Hematopoietic multipotent progenitor cell treated with erythropoietin and hydrocortisone succinate and interleukin-3 and kit ligand, for 6 days (in vitro differentiated cells): ENCODE measurements around the gene ATL1.
A peak's percentile ranks its signal among the peaks of the same experiment; 100 is the strongest.
"Not testable (repeated sequence)": the region's sequence is repeated elsewhere in the genome, so short reads cannot be mapped to it uniquely, and the experiment has no call there.

Source experiments
- DNase-seq: peaks from one replicate; pipeline ENCODE4 v3.0.0-alpha.2; 2015

The ATL1 gene

DNA sequence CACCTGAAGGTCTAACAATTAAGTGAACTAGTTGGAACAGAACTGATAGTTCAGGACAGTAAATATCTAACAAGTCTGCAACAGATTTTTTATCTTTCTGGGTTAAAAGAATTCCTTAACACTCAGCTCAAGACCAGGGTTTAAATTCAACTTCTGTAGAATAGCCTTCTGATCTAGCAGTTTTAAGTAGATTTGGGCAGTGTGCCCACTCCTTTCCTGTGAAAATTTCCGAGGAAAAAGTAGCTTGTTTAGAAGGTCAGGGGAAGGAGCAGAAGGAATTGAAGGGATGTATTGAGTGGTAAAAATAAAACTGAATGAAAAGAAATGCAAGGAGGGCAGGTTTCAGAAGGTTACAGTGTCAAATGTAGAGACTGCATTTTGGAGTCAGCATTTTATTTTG, 45.8 kb downstream of the ATL1 start:
- DNase-seq, result no peak

DNA sequence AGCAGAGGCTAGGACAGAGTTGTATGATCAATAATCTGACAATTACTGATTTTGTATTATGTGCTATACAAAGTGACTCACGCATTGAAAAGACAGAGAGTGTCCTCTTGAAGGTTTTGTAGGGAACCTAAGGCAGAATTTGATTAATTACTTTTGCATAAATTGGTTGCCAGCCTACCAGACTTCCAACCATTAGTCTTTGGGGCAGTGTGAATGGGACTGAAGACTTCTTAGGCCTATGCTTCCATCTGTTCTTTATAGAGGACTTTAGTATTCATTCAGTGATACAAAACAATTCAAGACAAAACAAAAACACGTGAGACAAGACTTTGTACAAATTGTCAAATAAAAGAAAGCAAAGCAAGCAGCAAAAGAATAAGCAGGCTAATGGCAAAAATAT, 46.5 kb downstream of the ATL1 start:
- no peak for DNase-seq

DNA sequence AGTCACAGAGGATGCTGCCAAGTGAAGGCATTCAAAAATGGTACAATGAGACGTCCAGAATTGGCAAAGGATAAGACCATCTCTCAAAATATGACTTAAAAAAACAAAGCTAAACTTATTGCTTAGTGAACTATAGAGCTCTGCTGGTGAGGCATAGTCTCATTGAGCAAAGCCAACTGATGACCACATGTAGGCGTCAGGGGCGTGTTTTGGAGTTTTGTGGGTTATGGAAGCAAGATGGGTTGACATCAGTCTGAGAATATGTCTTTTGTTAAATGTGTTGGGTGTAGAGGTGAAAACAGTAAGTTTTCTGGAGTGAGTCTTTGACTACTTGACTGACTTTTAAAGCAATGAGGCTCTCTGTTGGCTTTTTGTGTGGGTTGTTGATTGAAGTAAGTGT, 47.2 kb downstream of the ATL1 start:
- no peak for DNase-seq

DNA sequence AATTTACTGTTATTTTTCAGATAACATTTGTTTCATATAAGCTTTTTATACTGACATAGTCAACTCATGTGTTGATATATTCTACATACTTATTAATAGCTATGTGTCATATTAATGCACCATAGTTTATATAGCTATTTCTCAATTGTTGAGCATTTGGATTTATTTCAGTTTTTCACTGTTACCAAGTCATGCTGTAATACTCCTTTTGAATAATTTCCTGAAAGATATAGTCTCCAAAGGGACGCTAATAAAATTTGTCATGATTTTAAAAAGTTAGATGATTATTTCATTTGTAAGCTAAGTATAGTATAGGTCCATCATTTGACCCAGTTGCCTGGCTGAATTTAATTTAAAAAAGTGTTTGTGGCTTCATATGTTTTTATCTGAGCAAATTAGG, 47.8 kb downstream of the ATL1 start:
- no peak for DNase-seq

DNA sequence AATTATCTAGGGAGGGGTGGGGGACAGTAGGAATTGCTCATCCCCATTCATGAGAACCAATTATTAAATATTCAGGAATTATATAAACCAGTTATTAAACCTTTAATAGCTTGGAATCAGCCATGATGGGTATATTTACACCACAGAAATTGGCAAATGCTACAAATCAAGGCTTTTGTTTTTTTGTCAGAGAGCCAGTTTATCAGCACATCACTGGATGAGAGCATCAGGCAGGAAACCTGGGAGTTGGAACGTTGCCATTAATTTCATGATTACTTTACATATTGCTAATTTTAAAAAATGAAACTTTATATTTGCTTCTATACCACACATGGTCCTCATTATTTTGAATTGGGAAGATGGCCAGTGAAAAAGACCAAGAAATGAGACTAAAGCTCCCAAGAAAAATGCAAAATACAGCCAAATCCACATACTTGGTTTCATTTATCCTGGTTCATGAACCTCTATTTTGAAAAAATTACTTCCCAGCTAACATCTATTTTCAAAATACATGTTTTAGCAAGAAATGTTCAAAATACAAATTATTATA, 48.4 kb downstream of the ATL1 start:
- no peak for DNase-seq

DNA sequence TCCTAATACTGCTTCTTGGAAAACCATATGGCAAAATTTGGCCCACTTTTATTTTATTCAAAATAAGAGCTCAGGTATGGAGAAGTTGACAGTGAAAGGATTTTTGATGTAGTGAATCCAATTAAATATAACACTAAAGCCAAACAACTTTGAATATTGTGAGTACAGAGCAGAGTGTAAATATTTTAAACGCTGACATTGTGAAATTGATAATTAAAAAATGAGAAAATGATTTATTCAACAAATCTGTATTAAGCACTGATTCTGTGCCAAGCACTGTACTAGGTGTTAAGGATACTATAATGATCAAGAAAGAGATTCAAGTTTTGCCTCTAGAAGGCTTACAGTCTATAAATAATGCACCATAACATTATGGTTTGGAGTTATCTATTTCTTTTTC, 50.5 kb downstream of the ATL1 start:
- DNase-seq, result no peak

DNA sequence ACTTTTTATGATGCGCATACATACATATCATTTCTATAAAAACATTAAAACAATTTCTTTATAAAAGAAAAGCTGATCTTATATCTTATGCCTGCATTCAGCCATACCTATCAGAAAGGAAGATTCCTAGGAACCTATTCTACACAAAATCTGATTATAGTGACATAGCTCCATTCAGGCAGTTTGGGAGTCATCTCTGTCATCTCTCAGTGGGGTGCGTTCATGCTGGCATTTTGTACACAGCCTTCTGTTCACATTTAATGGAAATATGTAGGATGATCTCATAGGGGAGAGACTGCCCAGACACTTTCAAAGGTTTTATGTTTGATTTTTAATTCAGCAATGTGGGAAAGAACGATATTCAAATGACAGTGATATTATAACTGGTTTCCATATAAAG, 52.9 kb downstream of the ATL1 start:
- DNase-seq, result no peak

DNA sequence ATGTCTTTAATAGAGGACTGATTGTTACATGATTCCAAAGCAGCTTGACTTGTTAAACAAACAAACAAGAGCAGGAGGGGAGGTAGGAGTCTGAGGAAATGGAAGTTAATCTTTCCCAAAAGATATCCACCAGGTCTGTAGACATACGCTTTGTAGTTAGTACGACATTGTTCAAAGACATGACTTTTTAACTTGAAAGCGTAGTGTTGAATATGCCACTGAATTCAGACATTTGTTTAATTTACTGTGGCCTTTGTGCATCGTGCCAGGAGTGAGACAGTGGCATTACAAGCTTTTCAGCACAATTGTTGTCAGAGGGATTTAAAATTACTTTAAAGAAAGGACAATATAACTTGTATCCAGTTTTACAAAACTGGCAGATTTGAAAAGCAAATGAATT, 55.1 kb downstream of the ATL1 start:
- no peak for DNase-seq

DNA sequence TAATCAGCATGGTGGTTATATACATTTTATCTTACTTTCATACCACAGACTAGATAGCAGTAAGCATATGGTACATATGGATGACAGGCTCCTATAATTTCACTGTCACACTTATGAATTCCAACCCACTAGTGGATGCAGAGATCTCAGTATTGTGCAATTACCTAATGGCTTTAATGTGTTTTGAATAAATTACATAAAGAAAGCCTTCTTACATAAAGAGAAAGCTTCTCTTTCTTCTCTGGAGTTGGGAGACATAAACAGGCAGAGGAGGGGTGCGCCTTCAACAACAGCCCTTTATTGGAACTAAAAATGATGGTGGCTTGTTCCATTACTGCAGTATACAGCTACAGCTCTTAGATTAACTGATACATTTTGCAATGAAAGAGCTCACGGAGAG, 55.6 kb downstream of the ATL1 start:
- no peak for DNase-seq

DNA sequence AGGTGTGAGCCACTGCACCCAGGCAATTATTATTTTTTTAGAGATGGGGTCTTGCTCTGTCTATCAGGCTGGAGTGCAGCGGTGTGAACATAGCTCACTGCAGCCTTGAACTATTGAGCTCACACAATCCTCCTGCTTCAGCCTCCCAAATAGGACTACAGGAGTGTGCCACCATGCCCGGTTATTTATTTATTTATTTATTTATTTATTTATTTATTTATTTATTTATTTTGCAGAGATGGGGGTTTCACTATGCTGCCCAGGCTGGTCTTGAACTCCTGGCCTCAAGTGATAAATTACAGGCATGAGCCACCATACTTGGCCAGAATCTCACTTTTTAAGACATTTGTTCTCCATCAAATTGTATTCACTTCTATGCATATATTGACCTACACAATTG, 56.3 kb downstream of the ATL1 start:
- DNase-seq, result no peak

DNA sequence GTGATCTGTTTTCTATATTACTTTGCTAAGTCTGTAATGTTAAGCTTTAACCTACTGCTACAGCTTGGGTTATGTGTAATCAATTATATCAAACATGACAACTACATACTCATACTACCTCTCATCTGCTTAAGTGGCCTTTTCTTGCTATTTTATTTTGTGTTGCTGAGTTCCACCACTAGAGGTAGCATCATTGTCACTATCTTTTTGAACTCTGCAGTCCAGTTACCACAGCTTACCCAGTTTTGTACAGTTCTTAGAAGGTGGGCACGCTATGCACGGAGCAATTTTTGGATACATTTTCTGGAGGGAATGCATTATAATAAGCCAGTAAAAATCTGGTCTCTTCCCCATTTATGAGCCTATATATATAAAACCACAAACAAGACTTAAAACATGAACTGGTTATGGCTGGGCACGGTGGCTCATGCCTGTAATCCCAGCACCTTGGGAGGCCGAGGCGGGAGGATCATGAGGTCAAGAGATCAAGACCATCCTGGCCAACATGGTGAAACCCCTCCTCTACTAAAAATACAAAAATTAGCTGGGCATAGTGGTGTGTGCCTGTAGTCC, 59.7 kb downstream of the ATL1 start:
- peak; percentile 66 for DNase-seq

DNA sequence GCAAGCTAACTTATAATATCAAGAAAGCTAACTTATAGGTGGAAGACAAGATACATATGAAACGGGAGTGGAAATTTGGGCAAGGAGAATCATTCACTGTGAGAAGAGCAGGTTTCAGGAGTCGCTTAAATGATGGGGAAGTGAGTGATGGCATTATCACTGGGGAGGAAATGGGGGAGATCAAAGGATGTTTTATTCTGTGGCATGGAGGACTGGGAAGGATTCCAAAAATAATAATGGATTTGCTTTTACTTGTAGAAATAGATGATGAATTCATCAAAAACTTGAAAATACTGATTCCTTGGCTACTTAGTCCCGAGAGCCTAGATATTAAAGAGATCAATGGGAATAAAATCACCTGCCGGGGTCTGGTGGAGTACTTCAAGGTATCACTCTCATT, 60.4 kb downstream of the ATL1 start:
- DNase-seq, result no peak

DNA sequence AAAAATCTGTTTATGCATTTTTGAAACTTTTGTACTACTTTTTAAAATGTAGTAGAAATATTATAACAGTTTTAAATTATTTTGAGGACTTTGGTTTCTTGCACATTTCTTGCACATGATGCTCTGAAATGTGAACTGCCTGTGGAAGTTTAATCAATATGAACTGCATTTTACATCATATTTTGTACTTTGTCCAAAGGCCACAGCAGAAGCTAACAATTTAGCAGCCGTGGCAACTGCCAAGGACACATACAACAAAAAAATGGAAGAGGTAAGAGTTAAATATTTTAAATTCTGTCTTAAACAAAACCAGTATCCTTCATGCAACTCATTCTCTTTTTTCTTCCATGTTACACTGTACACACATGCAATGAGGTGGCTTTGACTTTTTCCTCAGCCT, 63.0 kb downstream of the ATL1 start:
- no peak for DNase-seq

DNA sequence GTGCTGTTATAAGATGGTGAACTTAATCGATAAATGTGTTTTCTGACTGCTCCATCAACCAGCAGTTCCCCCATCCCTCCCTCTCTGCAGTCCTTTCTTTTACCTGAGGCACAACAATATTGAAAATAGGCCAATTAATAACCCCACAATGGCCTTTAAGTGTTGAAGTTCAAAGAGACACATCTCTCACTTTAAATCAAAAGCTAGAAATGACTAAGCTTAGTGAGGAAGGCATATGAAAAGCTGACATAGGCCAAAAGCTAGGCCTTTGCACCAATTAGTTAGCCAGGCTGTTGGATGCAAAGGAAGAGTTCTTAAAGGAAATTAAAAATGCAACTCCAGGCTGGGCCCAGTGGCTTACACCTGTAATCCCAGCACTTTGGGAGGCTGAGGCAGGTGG, 64.5 kb downstream of the ATL1 start:
- DNase-seq, result no peak

DNA sequence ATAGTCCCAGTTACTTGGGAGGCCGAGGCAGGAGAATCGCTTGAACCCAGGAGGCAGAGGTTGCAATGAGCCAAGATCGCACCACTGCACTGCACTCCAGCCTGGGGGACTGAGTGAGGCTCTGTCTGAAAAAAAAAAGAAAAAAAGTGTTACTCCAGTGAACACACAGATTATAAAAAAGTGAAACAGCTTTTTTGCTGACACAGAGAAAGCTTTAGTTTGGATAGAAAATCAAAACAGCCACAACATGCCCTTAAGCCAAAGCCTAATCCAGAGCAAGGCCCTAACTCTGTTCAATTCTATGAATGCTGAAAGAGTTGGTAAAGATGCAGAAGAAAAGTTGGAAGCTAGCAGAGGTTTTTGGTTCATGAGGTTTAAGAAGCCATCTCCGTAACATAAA, 65.0 kb downstream of the ATL1 start:
- DNase-seq, result not testable (repeated sequence)

DNA sequence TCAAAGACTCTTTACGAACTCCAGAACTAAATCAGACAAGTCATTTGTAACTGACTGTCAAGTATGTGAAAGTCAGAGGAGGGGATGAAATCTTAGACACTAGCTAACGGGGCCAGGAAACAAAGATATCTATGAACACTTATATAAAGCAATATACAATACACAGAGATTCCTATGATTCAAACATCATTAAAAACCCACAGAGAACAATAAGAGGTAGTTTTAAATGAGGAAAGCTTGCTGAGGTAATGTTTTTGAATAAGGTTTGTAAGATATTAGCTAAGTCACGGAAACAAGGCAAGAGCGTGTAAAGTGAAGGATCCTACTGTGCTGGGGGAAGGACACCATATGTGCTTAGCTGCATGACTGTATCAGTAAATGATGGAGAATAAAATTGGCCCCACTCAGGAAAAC, 71.5 kb downstream of the ATL1 start:
- DNase-seq, result no peak

DNA sequence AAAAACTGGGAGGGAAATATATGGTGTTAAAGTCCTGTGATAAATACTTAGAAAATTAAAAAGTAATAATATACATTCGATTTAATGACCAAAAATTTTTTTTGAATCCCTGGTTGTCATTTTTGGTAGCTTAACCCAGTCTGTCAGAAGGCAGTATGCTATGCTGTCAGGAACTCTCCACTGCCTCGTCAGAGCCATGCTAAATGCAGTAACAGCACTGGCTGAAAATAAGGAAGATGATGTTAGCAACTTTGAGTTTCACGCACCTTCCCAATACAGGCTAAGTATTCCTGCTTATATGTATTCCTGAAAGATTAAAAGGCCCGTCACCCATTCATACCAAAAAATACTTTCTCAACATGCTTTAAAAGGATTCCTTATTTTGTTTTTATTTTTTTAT, 74.0 kb downstream of the ATL1 start:
- DNase-seq, result no peak

DNA sequence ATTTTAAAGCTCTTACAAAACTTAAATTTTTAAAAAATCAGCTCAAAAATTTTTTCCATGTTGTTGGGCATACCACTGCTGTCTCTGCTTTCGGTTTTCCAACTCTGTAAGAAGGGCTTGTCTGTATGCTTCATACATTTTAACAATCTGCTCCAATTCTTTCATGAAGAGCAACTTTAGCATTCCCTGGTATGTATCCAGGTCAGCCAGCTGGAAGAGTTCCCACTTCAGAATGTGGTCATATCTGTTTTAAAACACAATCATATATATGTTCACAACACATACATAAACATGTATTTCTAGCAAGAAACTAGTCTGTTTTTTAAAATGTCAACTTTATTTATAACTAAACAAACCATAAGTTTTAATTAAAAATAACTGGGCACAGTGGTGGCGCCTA, 75.2 kb downstream of the ATL1 start:
- no peak for DNase-seq

DNA sequence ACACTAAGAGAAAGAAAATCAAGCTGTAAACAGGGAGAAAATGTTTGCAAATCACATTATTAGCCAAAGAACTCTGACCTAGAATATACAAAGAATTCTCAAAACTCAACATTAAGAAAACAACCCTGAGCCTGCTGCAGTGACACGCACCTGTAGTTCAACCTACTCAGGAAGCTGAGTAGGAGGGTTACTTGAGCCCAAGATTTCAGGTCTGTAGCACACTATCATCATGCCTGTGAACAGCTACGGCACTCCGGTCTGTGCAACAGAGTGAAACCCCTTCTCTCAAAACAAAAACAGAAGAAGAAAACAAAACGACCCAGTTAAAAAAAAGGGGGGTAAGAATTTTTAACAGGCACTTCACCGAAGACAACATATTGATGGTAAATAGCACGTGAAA, 87.3 kb downstream of the ATL1 start:
- DNase-seq, result no peak

DNA sequence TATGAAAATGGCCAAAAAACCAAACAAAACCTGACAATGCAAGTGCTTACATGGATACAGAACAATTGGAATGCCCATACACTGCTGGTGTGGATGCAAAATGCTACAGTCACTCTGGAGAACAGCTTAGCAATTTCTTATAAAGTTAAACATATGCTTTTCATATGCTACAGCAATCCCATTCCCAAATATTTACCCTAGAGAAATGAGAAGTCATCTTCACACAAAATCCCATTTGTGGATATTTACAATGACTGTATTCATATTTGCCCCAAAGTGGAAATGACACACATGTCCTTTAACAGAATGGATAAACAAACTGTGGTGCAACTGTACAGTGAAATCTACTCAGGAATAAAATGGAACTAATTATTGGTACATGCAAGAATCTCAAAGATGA, 87.8 kb downstream of the ATL1 start:
- no peak for DNase-seq

DNA sequence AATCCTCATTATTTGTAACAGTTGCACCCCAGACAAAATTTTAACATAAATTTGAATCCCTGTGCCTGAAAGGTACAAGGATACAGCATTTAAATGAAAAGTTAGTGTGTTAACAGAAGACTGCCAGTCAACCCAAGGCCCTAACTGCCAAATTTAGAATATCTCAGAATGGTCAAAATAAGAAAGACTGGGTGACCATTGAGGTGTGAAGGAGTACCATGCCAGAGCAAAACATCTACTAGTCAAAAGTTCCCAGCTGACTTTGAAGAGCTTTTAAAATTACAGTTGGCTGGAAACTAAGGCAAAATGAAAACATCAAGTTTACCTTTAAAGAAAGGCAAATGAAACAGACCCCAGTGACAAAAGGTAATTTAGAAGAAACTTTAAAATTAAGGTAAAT, 89.7 kb downstream of the ATL1 start:
- DNase-seq, result no peak

DNA sequence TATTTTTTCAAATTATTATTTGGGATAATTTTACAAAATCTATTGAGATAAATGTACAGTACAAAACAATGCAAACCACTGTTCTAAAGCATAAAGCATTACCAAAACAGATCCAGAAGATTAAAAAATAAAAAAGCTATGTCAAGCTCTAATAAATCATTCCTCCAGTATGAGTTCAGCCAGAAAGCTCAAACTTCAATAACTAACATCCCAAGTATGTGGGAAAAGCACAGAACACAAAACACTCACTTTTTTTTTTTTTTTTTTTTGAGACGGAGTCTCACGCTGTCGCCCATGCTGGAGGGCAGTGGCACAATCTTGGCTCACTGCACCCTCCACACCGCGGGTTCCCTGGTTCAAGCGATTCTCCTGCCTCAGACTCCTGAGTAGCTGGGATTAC, 96.8 kb downstream of the ATL1 start:
- DNase-seq, result no peak

DNA sequence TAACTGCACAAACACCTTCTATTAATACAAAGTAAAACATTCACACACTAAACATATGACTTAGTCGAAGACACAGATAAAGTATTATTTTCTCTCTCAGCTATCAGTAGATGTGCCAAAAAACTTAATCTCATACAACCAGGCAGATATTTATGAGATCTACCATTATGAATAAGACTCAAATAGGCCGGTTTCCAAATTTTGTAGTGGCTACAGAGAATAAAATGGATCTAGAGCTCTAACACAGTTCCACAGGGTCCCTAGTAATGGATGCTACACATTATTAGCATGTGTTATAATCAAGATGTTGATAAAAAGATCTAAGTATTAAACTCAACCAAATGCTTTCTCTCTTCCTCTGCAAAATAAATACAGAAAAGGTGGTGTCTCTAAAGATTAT, 97.8 kb downstream of the ATL1 start:
- DNase-seq, result peak; percentile 69

DNA sequence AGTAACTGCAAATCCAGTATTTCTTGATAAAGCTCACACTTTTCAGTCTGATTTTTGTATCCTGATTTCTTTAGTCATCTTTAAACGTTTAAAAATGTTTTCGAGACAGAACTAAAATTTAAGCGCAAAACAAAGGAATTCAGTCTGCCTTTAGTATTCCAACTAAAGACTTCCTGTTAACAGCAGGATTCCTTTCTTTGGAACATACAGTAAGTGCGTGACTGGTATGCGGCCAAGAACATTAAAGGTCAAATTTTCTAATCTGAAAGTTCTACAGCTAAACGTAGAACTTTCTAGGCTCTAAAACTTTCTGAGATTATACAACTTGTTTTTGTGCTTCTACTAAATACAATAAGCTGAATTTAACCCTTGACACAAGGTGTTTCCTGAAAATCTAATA, 98.3 kb downstream of the ATL1 start:
- no peak for DNase-seq

DNA sequence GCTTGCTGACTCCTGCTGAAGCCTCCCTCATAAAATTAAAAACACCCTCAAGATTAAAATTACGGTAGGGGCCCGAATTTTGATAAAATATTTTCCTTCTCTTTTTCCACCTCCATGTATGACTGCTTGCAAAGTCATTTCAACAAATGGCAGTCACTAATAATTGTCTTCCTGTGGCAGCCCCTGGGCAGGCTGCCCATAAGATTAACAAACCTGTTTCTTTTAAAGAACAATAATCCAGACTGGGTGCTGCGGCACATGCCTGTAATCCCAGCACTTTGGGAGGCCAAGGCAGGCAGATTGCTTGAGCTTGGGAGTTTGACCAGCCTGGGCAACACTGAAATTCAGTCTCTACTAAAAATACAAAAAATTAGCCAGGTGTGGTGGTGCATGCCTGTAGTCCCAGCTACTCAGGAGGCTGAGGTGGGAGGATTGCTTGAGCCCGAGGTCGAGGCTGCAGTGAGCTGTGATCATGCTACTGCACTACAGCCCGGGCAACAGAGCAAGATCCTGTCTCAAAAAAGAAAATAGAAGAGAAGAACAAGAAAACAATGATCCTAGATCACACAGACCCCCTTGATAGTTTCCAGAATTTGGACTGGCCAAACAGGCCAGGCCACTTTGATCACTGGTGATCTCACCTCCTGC, 99.5 kb downstream of the ATL1 start:
- DNase-seq, result peak; percentile 66
